NCI-H2196 (cell line): ENCODE results near the gene ZNF282.
A peak's percentile ranks its signal among the peaks of the same experiment; 100 is the strongest.

Experiments
- DNase-seq: peaks from one replicate; lab custom pipeline; 2025; ENCODE audit not compliant: unreplicated experiment; lab: John Stamatoyannopoulos, UW

ZNF282 gene

GRCh38 chr7:149188637-149189259, 6.6 kb upstream of the ZNF282 start:
- no peak for DNase-seq

DNA sequence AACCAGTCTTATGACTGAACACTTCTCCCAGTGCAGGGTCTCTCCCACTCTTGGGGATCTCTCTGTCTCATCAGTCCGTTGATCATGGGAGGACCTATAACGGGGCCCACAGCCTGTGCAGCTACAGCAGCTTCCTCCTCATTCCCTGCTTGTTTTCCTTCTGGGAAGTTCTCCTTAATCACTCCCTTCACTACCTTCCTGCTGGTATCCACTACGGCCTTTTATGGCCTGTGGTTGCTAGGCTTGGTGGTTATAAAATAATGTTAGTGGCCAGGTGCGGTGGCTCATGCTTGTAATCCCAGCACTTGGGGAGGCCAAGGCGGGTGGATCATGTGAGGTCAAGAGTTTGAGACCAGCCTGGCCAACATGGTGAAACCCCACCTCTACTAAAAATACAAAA, 3.5 kb upstream of the ZNF282 start:
- no peak for DNase-seq

DNA sequence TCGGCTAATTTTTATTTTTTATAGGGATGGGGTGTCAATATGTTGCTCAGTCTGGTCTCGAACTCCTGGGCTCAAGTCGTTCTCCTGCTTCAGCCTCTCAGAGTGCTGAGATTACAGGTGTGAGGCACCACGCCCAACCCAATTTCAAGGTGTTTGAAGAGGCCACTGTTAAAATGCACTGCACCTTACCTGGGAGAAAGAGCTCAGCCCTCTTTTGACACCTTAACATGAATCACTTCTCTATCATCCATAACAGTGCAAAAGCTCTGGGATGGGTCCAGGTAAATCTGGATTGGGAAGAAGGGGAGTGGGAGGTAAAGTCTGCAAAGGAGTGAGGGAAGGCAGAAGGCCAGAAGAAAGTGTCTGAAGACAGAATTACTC, 557 bp upstream of the ZNF282 start:
- no peak for DNase-seq

DNA sequence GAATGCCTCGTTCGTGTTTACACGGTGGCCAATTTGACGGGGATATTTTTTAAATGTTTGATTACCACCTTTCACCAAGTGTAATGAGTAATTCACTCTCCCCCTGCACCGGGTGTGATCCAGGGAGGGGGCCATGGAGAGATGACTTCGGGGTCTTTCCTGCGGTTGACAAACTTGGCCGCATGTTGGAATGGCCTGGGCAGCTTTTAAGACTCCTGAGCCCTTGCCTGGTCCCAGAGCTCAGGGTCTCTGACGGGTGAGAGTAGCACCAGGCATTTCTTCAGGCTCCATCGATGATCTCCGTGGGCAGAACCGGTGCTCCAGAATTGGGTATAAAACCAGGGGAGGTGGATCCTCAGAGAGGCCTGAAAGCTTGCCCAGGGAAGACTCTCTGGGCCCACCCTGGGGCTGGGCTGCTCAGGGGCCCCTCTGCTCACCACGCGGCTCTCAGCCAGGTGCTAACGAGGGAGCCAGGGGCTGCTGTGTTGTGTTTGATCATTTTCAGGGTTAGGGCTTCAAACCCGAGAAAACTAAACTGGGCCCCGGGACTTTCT, 882 bp downstream of the ZNF282 start:
- no peak for DNase-seq

- DNase-seq = no peak
Measured at GRCh38 chr7:149196705-149197171, 1.4 kb downstream of the ZNF282 start.

DNA sequence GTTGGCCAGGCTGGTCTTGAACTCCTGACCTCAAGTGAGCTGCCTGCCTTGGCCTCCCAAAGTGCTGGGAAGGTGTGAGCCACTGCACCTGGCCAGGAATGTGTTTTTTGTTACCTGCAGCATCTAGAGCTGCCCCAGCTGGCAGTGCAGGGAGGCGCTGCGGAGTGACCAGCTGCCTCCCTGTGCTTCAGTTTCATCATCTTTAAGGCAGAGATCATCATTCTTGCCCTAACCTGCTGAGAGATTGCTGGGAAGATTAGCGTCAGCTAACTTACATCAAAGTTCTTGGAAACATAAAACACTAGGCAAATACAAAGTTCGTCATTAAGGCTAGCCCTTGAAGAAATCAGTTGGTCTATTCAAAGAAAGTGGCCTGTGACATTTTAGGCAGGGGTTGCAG, 2.3 kb downstream of the ZNF282 start:
- DNase-seq = no peak

- DNase-seq = no peak
Measured at GRCh38 chr7:149198161-149198816, 2.9 kb downstream of the ZNF282 start.

DNA sequence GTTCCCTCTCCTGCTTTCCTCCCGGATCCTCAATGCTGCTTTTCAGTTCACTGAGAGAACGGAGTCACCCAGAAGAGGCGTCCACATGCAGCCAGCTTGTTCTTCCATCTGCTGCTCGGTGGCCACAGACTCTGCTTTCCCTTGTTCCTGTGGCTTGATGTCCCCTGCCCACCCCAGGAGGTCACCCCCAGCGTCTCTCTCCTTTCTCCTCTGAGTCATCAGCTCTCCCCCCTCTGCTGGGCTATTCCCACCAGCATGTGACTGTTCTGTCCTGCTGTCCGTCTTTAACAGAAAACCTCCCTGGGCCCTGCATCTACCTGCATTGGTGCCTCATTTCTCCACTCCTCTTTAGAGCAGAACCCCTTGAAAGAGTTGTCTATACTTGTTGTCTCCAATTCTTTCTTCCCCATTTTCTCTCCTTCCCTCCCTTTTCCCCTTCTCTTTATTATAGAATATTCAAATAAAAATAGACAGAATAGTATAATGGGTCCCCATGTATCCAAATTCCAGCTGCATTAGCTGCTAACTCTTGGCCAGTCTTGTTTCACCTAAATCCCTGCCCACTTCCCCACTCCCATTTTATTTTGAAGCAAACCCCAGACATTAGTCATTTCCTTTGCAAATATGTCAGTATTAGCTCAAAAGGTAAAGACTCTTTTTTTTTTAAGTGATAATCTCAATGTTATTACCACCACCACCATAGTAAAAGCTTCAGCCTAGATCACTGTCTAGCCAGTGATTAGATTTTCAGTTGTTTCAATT, 4.1 kb downstream of the ZNF282 start:
- DNase-seq = no peak

- DNase-seq = no peak
Measured at GRCh38 chr7:149202831-149203231, 7.5 kb downstream of the ZNF282 start.

DNA sequence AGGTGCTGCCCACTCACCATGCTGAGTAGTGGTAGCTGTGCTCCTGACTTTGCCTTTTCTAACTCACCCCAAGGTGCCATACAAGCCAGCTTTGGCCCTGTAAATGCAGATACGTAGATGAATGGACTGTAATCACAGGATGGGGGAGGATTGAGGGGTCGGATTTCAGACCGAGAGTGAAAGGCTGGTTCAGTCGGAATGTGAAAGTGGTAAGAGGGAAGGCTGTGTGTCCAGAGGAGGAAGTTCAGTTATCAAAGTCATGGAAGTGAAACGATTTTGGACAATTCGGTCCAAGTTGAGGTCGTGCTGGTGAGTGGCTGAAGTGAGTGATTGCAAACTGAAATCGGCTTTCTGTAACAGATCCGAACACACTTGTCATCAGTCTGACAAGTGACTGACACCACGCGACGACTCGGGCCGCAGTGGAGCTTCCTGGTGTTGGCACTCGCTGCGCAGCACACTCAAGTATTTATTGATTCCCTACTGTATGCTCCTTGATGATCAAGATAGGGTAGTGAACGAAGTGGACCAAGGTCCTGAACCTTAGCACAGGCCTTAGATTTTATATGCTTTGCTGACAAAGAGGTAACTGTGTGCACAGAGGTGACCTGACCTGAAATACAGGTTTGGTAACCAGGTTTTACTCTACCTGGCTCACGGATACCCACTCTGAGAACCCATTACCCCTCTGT, 10.5 kb downstream of the ZNF282 start:
- DNase-seq = no peak

DNA sequence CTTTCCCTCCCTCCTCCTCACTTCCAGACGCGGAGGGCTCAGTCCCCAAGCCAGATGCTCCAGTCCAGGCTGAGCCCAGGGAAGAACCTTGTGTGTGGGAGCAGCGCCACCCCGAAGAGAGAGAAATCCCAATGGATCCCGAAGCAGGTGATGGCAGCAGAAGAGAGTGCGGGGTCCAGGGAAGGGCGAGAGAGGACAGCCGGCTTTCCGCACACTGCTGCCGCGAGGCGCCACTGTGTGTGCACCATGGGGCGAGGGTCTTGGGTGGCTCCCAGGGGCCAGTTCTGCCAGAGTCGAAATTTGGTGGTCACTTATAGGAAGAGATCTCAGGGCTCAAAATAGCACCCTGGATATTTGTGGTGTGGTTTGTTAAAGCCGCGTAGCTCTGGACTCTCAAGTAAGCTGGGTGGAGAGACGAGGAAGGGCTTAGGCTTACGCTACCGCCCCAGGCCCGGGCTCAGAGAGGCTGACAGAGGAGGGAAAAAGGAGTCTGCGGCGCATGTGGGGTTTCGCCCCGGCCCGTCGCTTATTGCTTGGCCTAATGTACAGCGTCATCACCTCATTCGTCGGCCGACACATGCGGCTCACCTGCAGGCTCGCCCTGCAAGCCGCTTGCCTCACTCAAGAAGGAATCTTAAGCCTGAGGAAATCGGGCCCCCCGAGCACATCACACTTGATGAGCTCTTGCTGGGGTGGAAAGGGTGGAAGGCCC, 12.1 kb downstream of the ZNF282 start:
- DNase-seq = no peak

DNA sequence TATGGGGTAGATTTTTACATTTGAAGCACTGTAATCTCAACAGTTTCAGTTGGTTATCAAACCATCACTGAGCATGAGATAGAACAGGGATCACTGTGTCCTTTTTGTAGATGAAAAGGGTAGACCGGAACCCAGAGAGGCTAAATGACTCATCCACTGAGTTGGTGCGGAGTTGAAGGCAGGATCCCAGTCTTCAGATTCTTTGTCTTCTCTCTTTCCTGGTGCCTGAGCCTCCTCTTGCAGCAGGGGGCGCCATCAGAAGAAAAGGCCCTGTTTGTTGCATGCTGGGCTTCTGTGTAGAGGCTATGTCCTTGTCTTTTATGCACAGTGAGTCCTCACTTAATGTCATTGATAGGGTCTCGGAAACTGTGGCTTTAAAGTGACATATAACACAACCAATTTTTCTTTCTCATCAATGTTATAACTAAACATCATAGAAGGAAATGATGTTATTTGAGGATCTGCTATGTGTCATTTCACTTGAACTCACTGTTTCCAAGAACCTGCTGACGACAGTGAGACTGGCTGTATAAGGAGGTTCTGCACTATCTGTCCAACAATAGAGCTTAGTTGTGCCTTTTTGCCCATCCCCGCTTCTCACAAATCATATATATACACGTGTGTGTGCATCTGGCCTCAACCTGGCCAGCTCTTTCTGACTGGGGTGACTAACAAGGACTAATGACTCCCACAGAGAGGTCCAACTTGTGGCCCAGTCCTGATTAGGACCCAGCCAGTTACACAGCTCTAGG, 14.3 kb downstream of the ZNF282 start:
- DNase-seq = peak; percentile 44

DNA sequence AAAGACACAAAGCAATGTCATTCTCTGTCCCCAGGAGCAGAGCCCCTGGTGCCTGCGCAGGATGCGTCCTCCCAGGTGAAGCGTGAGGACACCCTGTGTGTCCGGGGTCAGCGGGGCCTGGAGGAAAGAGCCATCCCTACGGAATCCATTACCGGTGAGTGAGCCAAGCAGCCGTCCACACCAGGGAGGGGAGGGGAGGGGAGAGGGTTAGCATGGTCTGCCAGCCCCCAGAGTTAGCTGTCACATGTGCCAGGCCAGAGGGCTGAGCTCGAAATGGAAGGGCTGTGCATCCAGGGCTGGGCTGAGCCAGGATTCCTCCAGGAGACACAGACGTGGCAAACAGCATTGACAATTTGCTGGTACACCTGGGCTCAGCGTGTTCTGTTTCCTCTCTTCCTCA, 15.2 kb downstream of the ZNF282 start:
- no peak for DNase-seq

DNA sequence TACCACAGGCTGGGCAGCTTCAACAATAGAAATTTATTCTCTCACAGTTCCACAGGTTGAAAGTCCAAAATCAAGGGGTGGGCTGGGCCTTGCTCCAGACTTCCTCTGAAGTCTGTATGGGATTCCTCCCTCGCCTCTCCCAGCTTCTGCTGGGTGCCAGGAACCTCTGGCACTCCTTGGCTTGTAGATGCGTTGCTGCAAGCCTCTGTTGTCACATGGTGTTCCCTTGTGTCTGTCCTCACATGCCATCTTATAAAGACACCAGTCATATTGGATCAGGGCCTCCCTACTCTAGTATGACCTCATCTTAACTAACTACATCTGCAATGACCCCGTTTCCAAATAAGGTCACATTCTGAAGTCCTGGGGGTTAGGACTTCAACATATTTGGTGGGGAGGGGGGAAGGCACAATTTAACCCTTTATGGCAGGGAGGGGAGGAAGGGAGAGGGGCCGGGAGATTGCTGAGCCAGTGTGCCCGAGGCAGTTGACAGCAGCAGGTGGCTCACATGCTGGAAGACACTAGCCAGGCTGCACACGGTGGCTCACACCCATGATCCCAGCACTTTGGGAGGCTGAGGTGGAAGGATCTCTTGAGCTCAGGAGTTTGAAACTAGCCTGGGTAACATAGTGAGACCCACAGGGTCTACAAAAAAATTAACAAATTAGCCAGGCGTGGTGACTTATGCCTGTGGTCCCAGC, 18.8 kb downstream of the ZNF282 start:
- DNase-seq = no peak

DNA sequence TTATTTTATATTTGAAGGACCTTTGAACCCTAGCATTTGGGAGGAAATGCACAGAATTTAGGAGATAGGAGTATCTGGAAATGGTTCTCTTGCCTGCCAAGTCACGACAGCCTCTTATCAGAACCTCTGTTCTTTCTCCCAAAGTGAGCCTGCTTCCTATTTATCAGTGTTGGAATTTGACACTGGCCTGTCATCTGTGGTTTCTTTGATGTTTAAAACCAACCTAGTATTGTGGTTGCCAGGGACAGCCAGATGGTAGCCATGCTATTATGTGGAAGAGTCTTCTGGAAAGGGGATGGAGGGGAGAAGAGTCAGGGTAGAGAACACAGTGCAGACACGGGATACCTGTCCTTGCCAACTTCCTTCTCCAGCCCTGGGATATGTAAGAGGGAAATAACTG, 21.1 kb downstream of the ZNF282 start:
- no peak for DNase-seq

DNA sequence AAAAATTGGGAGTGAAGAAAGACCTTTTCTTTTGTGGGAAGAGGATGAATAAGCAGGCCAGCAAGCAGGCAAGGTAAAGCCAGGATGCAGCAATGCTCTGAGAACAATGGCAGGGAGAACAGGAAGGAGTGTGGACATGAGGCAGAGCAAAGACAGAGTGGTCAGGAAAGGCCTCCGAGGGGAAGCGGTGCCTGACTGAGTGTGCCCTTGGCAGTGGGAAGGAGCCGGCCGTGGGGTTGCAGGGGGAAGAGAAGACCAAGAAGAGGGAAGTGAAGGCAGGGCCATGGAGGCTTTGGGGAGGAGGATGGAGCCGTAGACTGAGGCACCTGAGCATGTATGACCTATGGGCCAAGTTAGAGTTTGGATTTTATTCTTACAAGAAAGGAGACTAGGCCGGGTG, 22.2 kb downstream of the ZNF282 start:
- no peak for DNase-seq

GRCh38 chr7:149218469-149219420, 23.4 kb downstream of the ZNF282 start:
- DNase-seq = no peak

GRCh38 chr7:149220534-149220933, 25.2 kb downstream of the ZNF282 start:
- DNase-seq = no peak
